Esophagus squamous epithelium (tissue), 5 donors: ENCODE results near the gene TEAD1. TPM values are rescaled to one million over a fixed set of nuclear protein-coding genes. Genes with fewer than 3 reads are reported as not detected.

Experiments
- DNase-seq: peaks from one replicate; lab custom pipeline; 2025; lab: John Stamatoyannopoulos, UW
- H3K27ac ChIP-seq, 4 donors: fragments of 200-600 bp; sonication (generic); one replicate each; pipeline ENCODE4 v1.5.1; 2016 to 2019; ENCODE audit warnings: mild to moderate bottlenecking in 1 of 4
- H3K27me3 ChIP-seq, 4 donors: fragments of 200-600 bp; sonication (generic); 1 replicate in 3 of 4; 2 replicates in 1 of 4; pipeline versions ENCODE4 v1.5.1 to v1.6.0; 2017 to 2021; ENCODE audit warnings: antibody characterized with exemption in 1 of 4
- H3K36me3 ChIP-seq, 3 donors: fragments of 200-600 bp; sonication (generic); one replicate each; pipeline ENCODE4 v1.5.1; 2016 to 2019
- H3K4me1 ChIP-seq, 3 donors: fragments of 200-600 bp; sonication (generic); one replicate each; pipeline ENCODE4 v1.5.1; 2017 to 2019
- H3K4me3 ChIP-seq, 4 donors: fragments of 200-600 bp; sonication (generic); 1 replicate in 3 of 4; 2 replicates in 1 of 4; pipeline ENCODE4 v1.5.1; 2016 to 2019; ENCODE audit warnings: mild to moderate bottlenecking in 2 of 4, moderate library complexity in 1 of 4
- H3K9me3 ChIP-seq, 3 donors: fragments of 200-600 bp; sonication (generic); one replicate each; pipeline ENCODE4 v1.5.1; 2016 to 2019
- POLR2A ChIP-seq, 4 donors: fragments of 450-650 bp; IDR thresholded peaks; one replicate each; pipeline ENCODE4 v1.6.1; 2017; ENCODE audit warnings: antibody characterized with exemption in 4 of 4, mild to moderate bottlenecking in 4 of 4, moderate library complexity in 3 of 4
- WGBS, 2 donors: methylation state at CpG; one replicate each; pipeline ENCODE4 v1.1.5; 2018; 5-methylcytosine and 5-hydroxymethylcytosine counted together
- intact Hi-C: fragments of 100-400 bp; cut with DNase I; formaldehyde crosslinking; loops from one replicate; pipeline ENCODE4 v1.15.0; 2022
- total RNA-seq, 4 donors: library from RNA; depleted of rRNA; stranded (reverse); fragments of >200 nt; gene quantifications; one replicate each; pipeline ENCODE4 v1.1.0, GENCODE V29; 2016
- TF ChIP-seq, protein P1 (sequence below), 6 experiments: fragments of 450-650 bp in 4 of 6; fragments of 200-600 bp in 2 of 6; sonication (generic) in 2 of 6; IDR thresholded peaks; one replicate each; pipeline ENCODE4 v1.5.1; 2016 to 2019; ENCODE audit warnings: antibody characterized with exemption in 6 of 6, mild to moderate bottlenecking in 4 of 6, moderate library complexity in 4 of 6
- donor health status: DM: yes; HTN: yes; CAD: no.

TEAD1 gene
- total RNA-seq, 4 donors from 2014 or later: 33.3 to 75.2 (median 49.8) TPM

DNA sequence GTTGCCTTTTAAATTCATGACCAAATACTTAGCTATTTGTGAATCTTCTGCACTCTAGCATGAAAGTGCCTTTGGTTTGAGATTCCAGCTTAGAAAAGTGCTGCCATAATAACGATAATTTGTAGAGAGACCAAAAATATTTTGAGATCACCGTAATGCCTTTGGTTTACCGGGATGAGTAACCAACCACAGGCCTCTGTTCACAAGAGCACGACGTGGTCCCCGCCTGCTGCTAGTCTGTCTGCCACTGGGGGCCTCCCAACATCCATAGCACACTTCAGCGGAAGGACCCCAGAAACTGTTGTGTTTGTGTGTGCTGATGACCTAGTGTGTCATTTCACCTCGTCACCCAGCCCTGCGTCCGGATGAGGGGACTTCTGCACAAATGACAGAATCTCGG is 267.9 kb downstream of the TEAD1 start:
- Histone ChIP-seq H3K4me1 (no peaks in the 10 kb centered on the region), H3K4me3 (no peak overlapping the region), H3K27ac (no peak overlapping the region), H3K9me3 (peaks cover 0 to 5% (median 0%) of the 10 kb centered on the region in 3 donors), H3K36me3 (peaks cover 2 to 54% (median 7%) of the 10 kb centered on the region in 3 donors), H3K27me3 (no peaks in the 10 kb centered on the region)
- TF ChIP-seq, protein P1, sequence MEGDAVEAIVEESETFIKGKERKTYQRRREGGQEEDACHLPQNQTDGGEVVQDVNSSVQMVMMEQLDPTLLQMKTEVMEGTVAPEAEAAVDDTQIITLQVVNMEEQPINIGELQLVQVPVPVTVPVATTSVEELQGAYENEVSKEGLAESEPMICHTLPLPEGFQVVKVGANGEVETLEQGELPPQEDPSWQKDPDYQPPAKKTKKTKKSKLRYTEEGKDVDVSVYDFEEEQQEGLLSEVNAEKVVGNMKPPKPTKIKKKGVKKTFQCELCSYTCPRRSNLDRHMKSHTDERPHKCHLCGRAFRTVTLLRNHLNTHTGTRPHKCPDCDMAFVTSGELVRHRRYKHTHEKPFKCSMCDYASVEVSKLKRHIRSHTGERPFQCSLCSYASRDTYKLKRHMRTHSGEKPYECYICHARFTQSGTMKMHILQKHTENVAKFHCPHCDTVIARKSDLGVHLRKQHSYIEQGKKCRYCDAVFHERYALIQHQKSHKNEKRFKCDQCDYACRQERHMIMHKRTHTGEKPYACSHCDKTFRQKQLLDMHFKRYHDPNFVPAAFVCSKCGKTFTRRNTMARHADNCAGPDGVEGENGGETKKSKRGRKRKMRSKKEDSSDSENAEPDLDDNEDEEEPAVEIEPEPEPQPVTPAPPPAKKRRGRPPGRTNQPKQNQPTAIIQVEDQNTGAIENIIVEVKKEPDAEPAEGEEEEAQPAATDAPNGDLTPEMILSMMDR (IDR thresholded peaks at IDR 0.05): no peak
- no peak for TF ChIP-seq POLR2A (IDR thresholded peaks at IDR 0.05)
- WGBS, 2 donors: 84 to 90% methylated on average over 9 to 11 of the region's 11 CpGs
- intact Hi-C loops: no loop called here
- DNase-seq: no peak

DNA sequence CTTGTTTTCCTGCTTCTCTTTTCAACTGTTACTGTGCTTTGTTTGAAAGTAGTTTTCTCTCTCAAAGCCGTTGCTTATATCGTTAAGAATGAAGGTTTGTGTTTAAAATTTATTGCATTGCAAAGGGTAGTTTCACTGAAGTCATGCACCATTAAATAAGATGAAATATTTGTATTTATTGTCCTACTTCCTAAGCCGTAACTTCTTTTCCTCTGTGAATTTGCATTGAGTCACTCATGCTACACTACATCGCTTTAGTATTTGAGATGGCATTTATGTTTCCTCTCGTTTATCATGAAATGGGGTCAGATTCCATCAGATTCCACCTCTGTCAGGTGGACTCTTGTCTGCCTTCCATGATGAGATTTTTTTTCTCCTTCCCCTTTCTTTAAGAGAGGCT is 269.1 kb downstream of the TEAD1 start:
- Histone ChIP-seq H3K4me1 (no peaks in the 10 kb centered on the region), H3K9me3 (peaks cover 0 to 5% (median 0%) of the 10 kb centered on the region in 3 donors), H3K4me3 (no peak overlapping the region), H3K27ac (no peak overlapping the region), H3K36me3 (peaks cover 0 to 44% (median 7%) of the 10 kb centered on the region in 3 donors), H3K27me3 (no peaks in the 10 kb centered on the region)
- 79 to 85% methylated on average over 5 of the region's 5 CpGs for WGBS, 2 donors
- no peak for DNase-seq
- intact Hi-C loops: no loop called here
- TF ChIP-seq POLR2A (IDR thresholded peaks at IDR 0.05): no peak
- TF ChIP-seq, protein P1 (IDR thresholded peaks at IDR 0.05): no peak

DNA sequence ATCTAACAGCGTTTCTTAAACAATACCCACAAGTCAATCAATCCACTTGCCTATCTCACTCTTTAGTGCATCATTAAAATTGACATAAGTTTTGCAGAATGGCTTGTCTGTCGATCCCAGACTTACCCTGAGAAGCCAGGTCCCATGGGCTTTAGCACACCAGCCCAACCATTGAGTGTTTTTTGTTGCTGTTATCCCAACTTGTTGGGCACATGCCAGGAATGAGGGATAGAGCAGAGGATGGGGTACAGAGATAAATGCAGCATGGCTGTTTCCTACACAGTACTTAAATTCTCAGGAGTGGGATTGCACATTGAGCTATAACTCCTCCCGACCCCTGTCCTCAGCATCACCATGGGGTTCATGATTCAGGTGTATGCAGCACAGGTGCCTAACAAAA is 270.7 kb downstream of the TEAD1 start:
- 67 to 82% methylated on average over 3 of the region's 3 CpGs for WGBS, 2 donors
- Histone ChIP-seq H3K27ac (no peak overlapping the region), H3K9me3 (peaks cover 0 to 5% (median 0%) of the 10 kb centered on the region in 3 donors), H3K27me3 (no peaks in the 10 kb centered on the region), H3K36me3 (peaks cover 0 to 29% (median 0%) of the 10 kb centered on the region in 3 donors), H3K4me3 (no peak overlapping the region), H3K4me1 (no peaks in the 10 kb centered on the region)
- TF ChIP-seq, protein P1 (IDR thresholded peaks at IDR 0.05): no peak
- no peak for TF ChIP-seq POLR2A (IDR thresholded peaks at IDR 0.05)
- no peak for DNase-seq
- intact Hi-C loops: no loop called here

DNA sequence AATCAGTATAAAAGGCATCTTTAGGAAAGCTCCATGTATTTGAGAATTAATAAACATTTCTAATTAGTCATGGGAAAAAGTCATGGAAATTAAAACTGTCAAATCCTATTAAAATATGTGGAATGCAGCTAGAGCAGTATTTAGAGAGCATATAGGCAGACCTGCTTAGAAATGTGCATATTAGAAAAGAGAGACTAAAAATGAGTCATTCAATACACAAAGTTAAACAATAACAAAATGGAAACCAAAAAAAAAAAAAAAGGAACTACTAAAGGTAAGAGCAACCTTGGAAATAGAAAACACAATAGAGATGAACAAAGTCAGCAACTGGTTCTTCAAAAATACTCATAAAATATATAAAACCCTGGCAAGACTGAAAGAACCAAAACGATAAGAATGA is 275.2 kb downstream of the TEAD1 start:
- Histone ChIP-seq H3K9me3 (peaks cover 0 to 15% (median 0%) of the 10 kb centered on the region in 3 donors), H3K27ac (no peak overlapping the region), H3K4me1 (no peaks in the 10 kb centered on the region), H3K36me3 (no peaks in the 10 kb centered on the region), H3K4me3 (no peak overlapping the region), H3K27me3 (no peaks in the 10 kb centered on the region)
- DNase-seq: no peak
- TF ChIP-seq, protein P1 (IDR thresholded peaks at IDR 0.05): no peak
- no peak for TF ChIP-seq POLR2A (IDR thresholded peaks at IDR 0.05)
- WGBS, 2 donors: 36 to 38% methylated on average over 1 of the region's 1 CpG
- intact Hi-C loops: no loop called here

DNA sequence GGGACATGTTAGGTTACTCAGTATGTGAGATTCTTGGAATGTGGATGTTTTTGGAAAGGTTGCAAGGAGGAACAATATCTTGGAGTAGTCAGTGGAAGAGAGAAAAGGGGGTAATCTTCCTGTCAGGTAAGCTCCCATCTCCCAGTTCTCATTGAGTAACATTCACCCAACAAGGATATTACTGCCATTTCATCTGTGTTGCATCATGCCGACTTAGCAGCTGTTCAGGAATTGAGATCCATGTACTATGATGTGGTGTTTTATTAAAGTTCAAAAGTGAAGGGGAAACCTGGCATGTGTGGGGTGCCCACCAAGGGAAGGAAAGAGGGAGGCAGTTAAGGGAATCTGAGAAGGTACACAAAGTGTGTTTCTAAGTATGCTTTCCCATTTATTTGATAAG is 276.4 kb downstream of the TEAD1 start:
- no peak overlapping the region for H3K4me3 ChIP-seq
- H3K27ac ChIP-seq: no peak overlapping the region
- no peak for DNase-seq
- H3K4me1 ChIP-seq: no peaks in the 10 kb centered on the region
- H3K27me3 ChIP-seq: no peaks in the 10 kb centered on the region
- TF ChIP-seq, protein P1 (IDR thresholded peaks at IDR 0.05): no peak
- no peak for TF ChIP-seq POLR2A (IDR thresholded peaks at IDR 0.05)
- 81 to 89% methylated on average over 1 of the region's 1 CpG for WGBS, 2 donors
- peaks cover 0 to 15% (median 0%) of the 10 kb centered on the region in 3 donors for H3K9me3 ChIP-seq
- no peaks in the 10 kb centered on the region for H3K36me3 ChIP-seq
- intact Hi-C loops: no loop called here
